Fibroblast of lung (primary cell): Measurements from ENCODE around the gene SNX14. TPM values are rescaled to one million over a fixed set of nuclear protein-coding genes. Genes with fewer than 3 reads are reported as not detected.

Experiments
- DNase-seq, 2 donors: peaks; one replicate each; pipeline versions ENCODE4 v3.0.0 to v3.0.0-alpha.2; 2010; ENCODE audit warnings: low read depth in 2 of 2
- H2AFZ ChIP-seq: 2 replicates; pipeline ENCODE4 v1.5.1; 2012; ENCODE audit warnings: low read length, control low read depth, inconsistent platforms
- H3K27ac ChIP-seq: 2 replicates; pipeline ENCODE4 v1.5.1; 2011; ENCODE audit warnings: low read length, control low read depth; ENCODE audit not compliant: insufficient read depth
- H3K27me3 ChIP-seq: 2 replicates; pipeline ENCODE4 v1.5.1; 2011; ENCODE audit warnings: mild to moderate bottlenecking, low read length; ENCODE audit not compliant: control insufficient read depth, insufficient read depth
- H3K36me3 ChIP-seq: 2 replicates; pipeline ENCODE4 v1.5.1; 2011; ENCODE audit warnings: low read length; ENCODE audit not compliant: control insufficient read depth, insufficient read depth
- H3K4me1 ChIP-seq: 2 replicates; pipeline ENCODE4 v1.5.1; 2011; ENCODE audit warnings: low read length; ENCODE audit not compliant: control insufficient read depth, insufficient read depth; ENCODE audit errors: extremely low read depth
- H3K4me2 ChIP-seq: 2 replicates; pipeline ENCODE4 v1.5.1; 2011; ENCODE audit warnings: low read length, control low read depth; ENCODE audit not compliant: insufficient read depth; ENCODE audit errors: extremely low read depth
- H3K4me3 ChIP-seq, 4 experiments: fragments of 200-600 bp in 1 of 4; sonication (generic) in 1 of 4; replicated peaks in 1 of 4; 2 replicates each; pipeline ENCODE4 v1.5.1; 2011 to 2016; ENCODE audit warnings: low read length in 4 of 4, low read depth in 3 of 4, mild to moderate bottlenecking in 3 of 4, control low read depth in 2 of 4, inconsistent platforms in 1 of 4, mixed read lengths in 1 of 4; ENCODE audit not compliant: insufficient read depth in 1 of 4; ENCODE audit errors: control extremely low read depth in 1 of 4
- H3K79me2 ChIP-seq: 2 replicates; pipeline ENCODE4 v1.5.1; 2012; ENCODE audit warnings: mild to moderate bottlenecking, low read length, inconsistent platforms; ENCODE audit not compliant: control insufficient read depth, insufficient read depth
- H3K9ac ChIP-seq: 2 replicates; pipeline ENCODE4 v1.5.1; 2011; ENCODE audit warnings: mild to moderate bottlenecking, low read length, control low read depth; ENCODE audit not compliant: insufficient read depth
- H3K9me3 ChIP-seq: 2 replicates; pipeline ENCODE4 v1.5.1; 2012; ENCODE audit warnings: low read depth, low read length; ENCODE audit not compliant: control insufficient read depth, insufficient read depth
- H4K20me1 ChIP-seq: 2 replicates; pipeline ENCODE4 v1.5.1; 2011; ENCODE audit warnings: low read length; ENCODE audit not compliant: control insufficient read depth, insufficient read depth; ENCODE audit errors: extremely low read depth
- EZH2 ChIP-seq: IDR thresholded peaks from 2 replicates; pipeline ENCODE4 v1.5.1; 2012; ENCODE audit warnings: low read length, control low read depth, mild to moderate bottlenecking; ENCODE audit errors: missing control alignments
- polyA plus RNA-seq, 2 donors: library from polyadenylated mRNA; depleted of rRNA in 1 of 2; stranded (reverse) in 1 of 2; unstranded in 1 of 2; fragments of >200 nt; gene quantifications; 2 replicates each; pipeline ENCODE4 v1.2.1, GENCODE V29; 2011 to 2012; ENCODE audit warnings: missing spikeins in 1 of 2
- total RNA-seq: library from RNA; depleted of rRNA; stranded (reverse); fragments of >200 nt; gene quantifications from 2 replicates; pipeline ENCODE4 v1.2.1, GENCODE V29; 2014
- TF ChIP-seq, protein P1 (sequence below), 2 donors: IDR thresholded peaks in 1 of 2; conservative IDR thresholded peaks in 1 of 2; 1 replicate in 1 of 2; 2 replicates in 1 of 2; pipeline ENCODE4 v1.5.1; 2011 to 2012; ENCODE audit warnings: low read length in 2 of 2, control low read depth in 1 of 2, inconsistent platforms in 1 of 2, low read depth in 1 of 2, mild to moderate bottlenecking in 1 of 2

SNX14 gene
- total and polyA plus RNA-seq, 2 donors (not counting 1 experiment from before 2014, with no cell fraction given), result 79.7 to 182 TPM

DNA sequence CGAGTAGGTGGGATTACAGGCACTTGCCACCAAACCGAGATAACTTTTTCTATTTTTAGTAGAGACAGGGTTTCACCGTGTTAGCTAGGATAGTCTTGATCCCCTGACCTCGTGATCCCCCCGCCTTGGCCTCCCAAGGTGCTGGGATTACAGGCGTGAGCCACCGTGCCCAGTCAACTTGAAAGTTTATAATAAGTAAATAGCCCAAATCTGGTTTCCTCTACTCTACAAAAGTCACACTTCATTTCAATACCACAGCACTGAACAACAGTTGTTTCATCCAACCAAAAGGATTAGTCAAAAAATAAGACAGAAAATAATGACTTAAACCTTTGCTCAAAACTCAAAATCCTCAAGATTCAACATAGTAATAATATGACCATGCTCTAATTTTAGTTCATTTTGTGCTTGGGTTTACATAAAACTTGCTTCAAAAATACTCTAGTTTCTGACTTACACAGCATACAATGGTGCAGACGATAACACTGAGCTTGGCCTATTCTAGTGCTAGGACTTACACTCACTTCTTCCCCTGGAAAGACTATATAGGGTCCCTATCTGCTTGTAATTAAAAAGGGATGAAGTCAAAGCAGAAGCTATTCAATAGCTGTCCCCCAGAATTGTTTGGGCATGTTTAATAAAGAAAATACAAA lies 87.1 kb downstream of the SNX14 start:
- Histone ChIP-seq H3K79me2 (no peaks in the 10 kb centered on the region), H3K4me1 (no peaks in the 10 kb centered on the region), H3K4me3 (no peak overlapping the region), H3K4me2 (no peak overlapping the region), H3K27me3 (no peaks in the 10 kb centered on the region), H2AFZ (no peak overlapping the region), H3K9me3 (no peaks in the 10 kb centered on the region), H3K9ac (no peak overlapping the region), H3K36me3 (no peaks in the 10 kb centered on the region), H4K20me1 (no peaks in the 10 kb centered on the region), H3K27ac (no peak overlapping the region)
- DNase-seq, result no peak
- TF ChIP-seq, protein P1, sequence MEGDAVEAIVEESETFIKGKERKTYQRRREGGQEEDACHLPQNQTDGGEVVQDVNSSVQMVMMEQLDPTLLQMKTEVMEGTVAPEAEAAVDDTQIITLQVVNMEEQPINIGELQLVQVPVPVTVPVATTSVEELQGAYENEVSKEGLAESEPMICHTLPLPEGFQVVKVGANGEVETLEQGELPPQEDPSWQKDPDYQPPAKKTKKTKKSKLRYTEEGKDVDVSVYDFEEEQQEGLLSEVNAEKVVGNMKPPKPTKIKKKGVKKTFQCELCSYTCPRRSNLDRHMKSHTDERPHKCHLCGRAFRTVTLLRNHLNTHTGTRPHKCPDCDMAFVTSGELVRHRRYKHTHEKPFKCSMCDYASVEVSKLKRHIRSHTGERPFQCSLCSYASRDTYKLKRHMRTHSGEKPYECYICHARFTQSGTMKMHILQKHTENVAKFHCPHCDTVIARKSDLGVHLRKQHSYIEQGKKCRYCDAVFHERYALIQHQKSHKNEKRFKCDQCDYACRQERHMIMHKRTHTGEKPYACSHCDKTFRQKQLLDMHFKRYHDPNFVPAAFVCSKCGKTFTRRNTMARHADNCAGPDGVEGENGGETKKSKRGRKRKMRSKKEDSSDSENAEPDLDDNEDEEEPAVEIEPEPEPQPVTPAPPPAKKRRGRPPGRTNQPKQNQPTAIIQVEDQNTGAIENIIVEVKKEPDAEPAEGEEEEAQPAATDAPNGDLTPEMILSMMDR (conservative IDR thresholded peaks at IDR 0.05 in 1 of 2, IDR thresholded peaks at IDR 0.05 in 1 of 2; ENCODE audit: low read depth in 1 of 2, low read length in 2 of 2), result no peak
- no peak for TF ChIP-seq EZH2

- Histone ChIP-seq H3K4me2 (no peak overlapping the region), H3K79me2 (no peaks in the 10 kb centered on the region), H3K4me1 (no peaks in the 10 kb centered on the region), H3K4me3 (no peak overlapping the region), H3K9me3 (no peaks in the 10 kb centered on the region), H3K27ac (no peak overlapping the region), H3K36me3 (peaks cover 2% of the 10 kb centered on the region), H2AFZ (no peak overlapping the region), H3K9ac (no peak overlapping the region), H4K20me1 (no peaks in the 10 kb centered on the region), H3K27me3 (no peaks in the 10 kb centered on the region)
- no peak for TF ChIP-seq EZH2
- TF ChIP-seq, protein P1 (conservative IDR thresholded peaks at IDR 0.05 in 1 of 2, IDR thresholded peaks at IDR 0.05 in 1 of 2; ENCODE audit: low read depth in 1 of 2, low read length in 2 of 2), result no peak
- DNase-seq, result peak; percentile 36 to 61
These were observed 94.9 kb downstream of the SNX14 start for GRCh38 chr6:85498596-85499258.

DNA sequence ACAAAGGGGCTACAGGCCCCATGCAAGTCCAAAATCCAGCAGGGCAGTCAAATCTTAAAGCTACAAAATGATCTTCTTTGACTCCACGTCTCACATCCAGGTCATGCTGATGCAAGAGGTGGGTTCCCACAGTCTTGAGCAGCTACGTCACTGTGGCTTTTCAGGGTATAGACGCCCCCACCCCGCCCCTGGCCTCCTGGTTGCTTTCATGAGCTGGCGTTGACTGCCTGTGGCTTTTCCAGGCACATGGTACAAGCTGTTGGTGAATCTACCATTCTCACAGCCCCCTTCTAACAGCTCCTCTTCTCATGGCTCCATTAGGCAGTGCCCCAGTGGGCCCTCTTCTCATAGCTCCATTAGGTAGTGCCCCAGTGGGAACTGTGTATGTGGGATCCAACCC lies 96.8 kb downstream of the SNX14 start:
- TF ChIP-seq, protein P1 (conservative IDR thresholded peaks at IDR 0.05 in 1 of 2, IDR thresholded peaks at IDR 0.05 in 1 of 2; ENCODE audit: low read depth in 1 of 2, low read length in 2 of 2), result no peak
- no peak for TF ChIP-seq EZH2
- Histone ChIP-seq H4K20me1 (no peaks in the 10 kb centered on the region), H2AFZ (no peak overlapping the region), H3K36me3 (peaks cover 13% of the 10 kb centered on the region), H3K4me2 (no peak overlapping the region), H3K9ac (no peak overlapping the region), H3K9me3 (no peaks in the 10 kb centered on the region), H3K4me3 (no peak overlapping the region), H3K79me2 (no peaks in the 10 kb centered on the region), H3K4me1 (no peaks in the 10 kb centered on the region), H3K27ac (no peak overlapping the region), H3K27me3 (no peaks in the 10 kb centered on the region)
- no peak for DNase-seq
